Body of pancreas (tissue), 4 donors: ENCODE data around the gene ZC3H7A. TPM values are rescaled to one million over a fixed set of nuclear protein-coding genes. Genes with fewer than 3 reads are reported as not detected.

Experiments
- ATAC-seq: fragments of 150-250 bp; one replicate; pipeline ENCODE4 v1.9.1; 2016
- DNase-seq, 4 donors: peaks; one replicate each; pipeline ENCODE4 v3.0.0-alpha.2; 2019
- H3K27ac ChIP-seq, 4 donors: fragments of 200-600 bp; sonication (generic); 1 replicate in 3 of 4; 2 replicates in 1 of 4; pipeline versions ENCODE4 v1.5.1 to v1.6.1; 2016 to 2019; ENCODE audit warnings: mild to moderate bottlenecking in 1 of 4, mixed read lengths in 1 of 4, moderate library complexity in 1 of 4
- H3K27me3 ChIP-seq, 2 donors: fragments of 200-600 bp; sonication (generic); one replicate each; pipeline ENCODE4 v1.6.0; 2016; ENCODE audit warnings: mild to moderate bottlenecking in 1 of 2
- H3K36me3 ChIP-seq, 2 donors: fragments of 200-600 bp; sonication (generic); replicated peaks in 1 of 2; 2 replicates each; pipeline ENCODE4 v1.5.1; 2016; ENCODE audit warnings: low read depth in 2 of 2; ENCODE audit not compliant: insufficient read depth in 1 of 2
- H3K4me1 ChIP-seq: fragments of 200-600 bp; sonication (generic); one replicate; pipeline ENCODE4 v1.6.0; 2016
- H3K4me3 ChIP-seq, 2 donors: fragments of 200-600 bp; sonication (generic); 1 replicate in 1 of 2; 2 replicates in 1 of 2; pipeline ENCODE4 v1.5.1; 2016 to 2019
- H3K9me3 ChIP-seq, 3 donors: fragments of 200-600 bp; sonication (generic); 1 replicate in 2 of 3; 2 replicates in 1 of 3; pipeline ENCODE4 v1.5.1; 2016
- CTCF ChIP-seq, 7 experiments: fragments of 450-650 bp in 4 of 7; fragments of 200-600 bp in 3 of 7; sonication (generic) in 3 of 7; IDR thresholded peaks; one replicate each; pipeline ENCODE4 v1.5.1; 2016 to 2019; ENCODE audit warnings: antibody characterized with exemption in 7 of 7
- POLR2A ChIP-seq, 3 donors: fragments of 450-650 bp; IDR thresholded peaks; one replicate each; pipeline ENCODE4 v1.6.1; 2016; ENCODE audit warnings: antibody characterized with exemption in 3 of 3, mild to moderate bottlenecking in 2 of 3
- WGBS, 2 donors: methylation state at CpG; one replicate each; pipeline ENCODE4 v1.1.5; 2017; 5-methylcytosine and 5-hydroxymethylcytosine counted together
- intact Hi-C: fragments of 100-400 bp; cut with DNase I; formaldehyde crosslinking; loops from one replicate; pipeline ENCODE4 v1.15.1; 2023
- total RNA-seq, 2 donors: library from RNA; depleted of rRNA; stranded (reverse); fragments of >200 nt; gene quantifications; one replicate each; pipeline ENCODE4 v1.1.0, GENCODE V29; 2016

Gene ZC3H7A
- total RNA-seq, 2 donors from 2014 or later = 26.4 to 49.5 TPM

DNA sequence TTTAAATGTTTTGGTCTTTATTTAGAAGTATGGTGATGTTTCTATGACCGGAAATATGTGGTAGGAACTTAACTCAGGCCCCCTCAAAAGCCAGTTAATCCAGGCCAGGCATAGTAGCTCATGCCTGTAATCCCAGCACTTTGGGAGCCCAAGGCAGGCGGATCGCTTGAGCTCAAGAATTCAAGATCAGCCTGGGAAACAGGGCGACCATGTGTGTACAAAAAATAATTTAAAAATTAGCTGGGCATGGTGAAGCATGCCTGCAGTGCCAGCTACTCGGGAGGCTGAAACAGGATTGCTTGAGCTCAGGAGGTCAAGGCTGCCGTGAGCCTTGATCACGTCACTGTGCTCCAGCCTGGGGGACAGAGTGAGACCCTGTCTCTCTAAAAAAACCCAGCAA is 44.0 kb upstream of the ZC3H7A start:
- TF ChIP-seq POLR2A (IDR thresholded peaks at IDR 0.05) (no peak), CTCF (IDR thresholded peaks at IDR 0.05) (no peak)
- DNase-seq (no peak), ATAC-seq (no peak)
- intact Hi-C loops = loop anchor here (10.0 kb wide), 1 partner anchor 56 kb away; no protein-coding TSS in a partner anchor
- peaks cover 34 to 71% of the 10 kb centered on the region in 2 donors for H3K36me3 ChIP-seq
- H3K27me3 ChIP-seq = no peaks in the 10 kb centered on the region
- WGBS, 2 donors = 94 to 97% methylated on average over 7 of the region's 7 CpGs
- no peaks in the 10 kb centered on the region for H3K9me3 ChIP-seq
- H3K4me3 ChIP-seq = no peak overlapping the region
- H3K27ac ChIP-seq = no peak overlapping the region
- no peaks in the 10 kb centered on the region for H3K4me1 ChIP-seq

- no peaks in the 10 kb centered on the region for H3K9me3 ChIP-seq
- no peaks in the 10 kb centered on the region for H3K4me1 ChIP-seq
- TF ChIP-seq POLR2A (IDR thresholded peaks at IDR 0.05) (no peak), CTCF (IDR thresholded peaks at IDR 0.05) (no peak)
- no peak overlapping the region for H3K4me3 ChIP-seq
- 95 to 98% methylated on average over 7 of the region's 7 CpGs for WGBS, 2 donors
- peaks cover 17 to 50% of the 10 kb centered on the region in 2 donors for H3K36me3 ChIP-seq
- DNase-seq (no peak), ATAC-seq (no peak)
- H3K27me3 ChIP-seq = no peaks in the 10 kb centered on the region
- no peak overlapping the region for H3K27ac ChIP-seq
- intact Hi-C loops = no loop called here
Observed at GRCh38 chr16:11836650-11837244, 39.7 kb upstream of the ZC3H7A start.

- Histone ChIP-seq H3K4me1 (no peaks in the 10 kb centered on the region), H3K27me3 (no peaks in the 10 kb centered on the region), H3K27ac (no peak overlapping the region), H3K9me3 (no peaks in the 10 kb centered on the region), H3K4me3 (no peak overlapping the region), H3K36me3 (peaks cover 17 to 44% of the 10 kb centered on the region in 2 donors)
- intact Hi-C loops = no loop called here
- 56 to 65% methylated on average over 8 to 9 of the region's 9 CpGs for WGBS, 2 donors
- TF ChIP-seq POLR2A (IDR thresholded peaks at IDR 0.05) = no peak
- TF ChIP-seq CTCF (IDR thresholded peaks at IDR 0.05) = no peak
- ATAC-seq (no peak), DNase-seq (no peak)
Observed at GRCh38 chr16:11835891-11836649, 39.0 kb upstream of the ZC3H7A start.

GRCh38 chr16:11835309-11835708 is 38.3 kb upstream of the ZC3H7A start:
- no peak for ATAC-seq
- Histone ChIP-seq H3K27ac (no peak overlapping the region), H3K36me3 (peaks cover 17 to 36% of the 10 kb centered on the region in 2 donors), H3K4me1 (no peaks in the 10 kb centered on the region), H3K9me3 (no peaks in the 10 kb centered on the region), H3K27me3 (no peaks in the 10 kb centered on the region), H3K4me3 (no peak overlapping the region)
- TF ChIP-seq CTCF (IDR thresholded peaks at IDR 0.05) = no peak
- no peak for TF ChIP-seq POLR2A (IDR thresholded peaks at IDR 0.05)
- 89 to 92% methylated on average over 4 of the region's 4 CpGs for WGBS, 2 donors
- intact Hi-C loops = no loop called here
- no peak for DNase-seq
